Effector memory CD4-positive, alpha-beta T cell (primary cell): ENCODE data around the gene KRTAP19-6.
"Not testable (repeated sequence)": the region's sequence is repeated elsewhere in the genome, so short reads cannot be mapped to it uniquely, and the experiment has no call there.

Experiments
- DNase-seq, 3 donors: peaks; one replicate each; pipeline ENCODE4 v3.0.0-alpha.2; 2020
- H3K27ac ChIP-seq: 2 replicates; pipeline ENCODE4 v1.7.0; 2013; ENCODE audit warnings: mild to moderate bottlenecking, low read length, moderate library complexity; ENCODE audit not compliant: insufficient read depth, poor library complexity, severe bottlenecking
- H3K27me3 ChIP-seq: replicated peaks from 2 replicates; pipeline ENCODE4 v1.7.0; 2013; ENCODE audit warnings: mild to moderate bottlenecking, low read length; ENCODE audit not compliant: insufficient read depth, control insufficient read depth, poor library complexity, severe bottlenecking
- H3K36me3 ChIP-seq: 2 replicates; pipeline ENCODE4 v1.7.0; 2013; ENCODE audit warnings: mild to moderate bottlenecking, low read length, moderate library complexity; ENCODE audit not compliant: control insufficient read depth, insufficient read depth
- H3K4me1 ChIP-seq: 2 replicates; pipeline ENCODE4 v1.7.0; 2013; ENCODE audit warnings: low read length, mild to moderate bottlenecking; ENCODE audit not compliant: control insufficient read depth, insufficient read depth, poor library complexity, severe bottlenecking
- H3K4me3 ChIP-seq: 2 replicates; pipeline ENCODE4 v1.7.0; 2013; ENCODE audit warnings: low read length, low read depth, mild to moderate bottlenecking; ENCODE audit not compliant: insufficient read depth, poor library complexity, severe bottlenecking
- H3K9me3 ChIP-seq: 2 replicates; pipeline ENCODE4 v1.7.0; 2013; ENCODE audit warnings: mild to moderate bottlenecking, low read length, moderate library complexity; ENCODE audit not compliant: control insufficient read depth

Gene KRTAP19-6

DNA sequence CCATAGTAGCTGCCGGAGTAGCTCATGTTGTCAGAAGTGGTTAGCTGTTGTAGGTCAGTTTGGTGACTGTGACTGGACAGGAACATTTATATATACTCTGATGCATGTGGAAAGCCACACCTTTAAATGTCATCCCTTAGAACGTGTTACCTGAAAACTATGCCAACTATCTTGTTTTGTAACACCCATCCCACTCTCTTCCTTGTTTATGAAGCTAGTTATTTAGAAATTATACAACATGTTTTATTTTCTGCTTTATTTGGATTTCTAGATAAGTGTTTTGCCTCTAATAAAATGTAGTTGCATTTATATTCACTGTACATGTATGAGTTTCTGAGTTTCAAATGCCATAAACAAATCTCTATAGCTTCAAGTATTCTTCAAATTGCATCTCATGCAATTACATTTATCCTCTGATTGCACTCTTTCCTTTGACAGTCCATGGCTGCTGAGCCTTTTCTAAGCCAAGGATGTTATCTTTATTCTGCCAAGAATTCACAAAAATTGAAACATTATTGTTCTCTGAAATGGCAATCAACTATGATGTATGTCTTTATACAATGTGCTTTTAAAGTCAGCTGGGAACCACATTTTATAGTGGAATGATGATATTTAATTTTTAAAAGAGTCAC lies 19.7 kb upstream of the KRTAP19-6 start, which contains the start of gene KRTAP19-7:
Gene KRTAP19-7, minus strand, starts transcription at position 51 of the 632 bp plus-strand sequence. Its CDS starts 25 bp downstream, at position 26.
- Histone ChIP-seq H3K36me3 (no peaks in the 10 kb centered on the region), H3K4me1 (no peaks in the 10 kb centered on the region), H3K27me3 (no peaks in the 10 kb centered on the region), H3K9me3 (no peaks in the 10 kb centered on the region), H3K27ac (no peak within 1 kb of the TSS), H3K4me3 (no peak within 1 kb of the TSS)
- DNase-seq = no peak

DNA sequence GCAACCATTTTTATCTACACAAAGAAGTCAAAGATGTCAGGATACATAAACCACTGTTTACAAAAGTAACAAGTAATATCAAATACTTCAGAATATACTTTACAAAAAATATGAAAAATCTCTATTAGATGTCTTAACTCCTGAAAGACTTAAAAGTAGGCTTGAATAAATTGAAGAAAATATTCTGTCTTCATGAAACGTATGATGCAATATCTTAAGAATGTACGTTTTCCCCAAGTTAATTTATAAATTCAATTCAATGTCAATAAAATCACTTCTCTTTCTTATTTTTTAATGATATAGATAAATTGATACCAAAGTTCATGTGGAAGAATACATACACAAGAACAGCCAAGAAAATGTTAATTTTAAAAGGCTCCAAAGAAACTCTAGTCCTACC lies 13.4 kb upstream of the KRTAP19-6 start:
- H3K4me1 ChIP-seq = no peaks in the 10 kb centered on the region
- no peaks in the 10 kb centered on the region for H3K27me3 ChIP-seq
- no peak for DNase-seq
- H3K36me3 ChIP-seq = no peaks in the 10 kb centered on the region
- no peak overlapping the region for H3K27ac ChIP-seq
- H3K4me3 ChIP-seq = no peak overlapping the region
- no peaks in the 10 kb centered on the region for H3K9me3 ChIP-seq

DNA sequence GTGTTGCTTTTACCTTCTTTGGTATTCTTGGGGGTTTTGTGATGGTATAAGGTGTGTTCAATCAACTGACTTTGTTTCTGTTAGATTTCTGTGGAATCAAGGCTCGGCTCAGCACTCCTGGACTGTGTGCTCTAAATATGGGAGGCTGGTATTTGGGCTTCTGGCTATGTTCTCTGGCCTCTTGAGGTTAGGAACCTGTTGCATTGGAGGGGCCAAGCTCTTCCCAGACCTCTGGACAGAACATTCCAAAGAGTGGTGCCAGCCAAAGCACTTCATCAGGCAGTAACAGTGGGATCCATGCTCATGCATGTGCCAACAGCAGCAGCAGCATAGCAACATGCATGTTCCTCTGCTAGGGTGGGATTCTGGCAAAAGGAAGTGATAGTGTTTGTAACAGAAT lies 11.1 kb upstream of the KRTAP19-6 start:
- no peak for DNase-seq
- Histone ChIP-seq H3K27me3 (no peaks in the 10 kb centered on the region), H3K27ac (no peak overlapping the region), H3K9me3 (no peaks in the 10 kb centered on the region), H3K36me3 (no peaks in the 10 kb centered on the region), H3K4me3 (no peak overlapping the region), H3K4me1 (no peaks in the 10 kb centered on the region)

DNA sequence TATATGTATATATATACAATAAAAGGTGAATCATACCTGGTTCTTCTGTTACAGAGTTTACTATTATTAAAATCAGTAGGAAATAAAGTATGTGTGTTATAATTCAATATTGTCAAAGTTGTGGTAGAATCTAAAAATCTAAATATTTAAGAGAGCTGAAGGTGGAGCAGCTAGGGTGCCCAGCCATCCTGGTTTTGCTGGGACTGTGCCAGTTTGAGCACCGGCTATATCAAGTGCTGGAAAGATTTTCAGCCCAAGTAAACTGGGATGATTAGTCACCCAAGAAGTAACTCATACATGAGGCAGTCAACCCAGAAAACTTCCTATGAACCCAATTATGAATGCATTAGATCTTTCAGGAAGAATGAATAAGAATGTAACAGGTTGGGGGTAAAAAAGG lies 22.8 kb downstream of the KRTAP19-6 start:
- Histone ChIP-seq H3K27ac (no peak overlapping the region), H3K27me3 (no peaks in the 10 kb centered on the region), H3K36me3 (no peaks in the 10 kb centered on the region), H3K4me3 (no peak overlapping the region), H3K9me3 (no peaks in the 10 kb centered on the region), H3K4me1 (no peaks in the 10 kb centered on the region)
- DNase-seq = no peak

DNA sequence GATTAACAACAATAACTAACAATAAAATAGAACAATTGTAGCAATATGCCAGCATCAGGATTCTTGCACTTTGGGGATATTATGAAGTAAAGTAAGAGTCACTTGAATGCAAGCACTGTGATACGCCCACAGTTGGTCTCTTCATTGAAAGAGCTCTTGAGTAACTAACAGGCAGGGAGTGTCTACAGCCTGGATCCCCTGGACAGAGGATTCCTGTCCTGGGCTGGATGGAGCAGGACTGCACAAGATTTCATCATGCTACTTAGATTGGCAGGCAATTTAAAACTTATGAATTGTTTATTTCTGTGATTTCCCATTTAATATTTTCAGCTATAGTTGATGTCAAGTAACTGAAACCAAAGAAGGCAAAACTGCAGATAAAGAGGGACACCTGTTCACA lies 26.0 kb downstream of the KRTAP19-6 start:
- DNase-seq = no peak
- H3K4me3 ChIP-seq = no peak overlapping the region
- no peaks in the 10 kb centered on the region for H3K4me1 ChIP-seq
- H3K27ac ChIP-seq = no peak overlapping the region
- H3K9me3 ChIP-seq = no peaks in the 10 kb centered on the region
- no peaks in the 10 kb centered on the region for H3K36me3 ChIP-seq
- H3K27me3 ChIP-seq = no peaks in the 10 kb centered on the region

GRCh38 chr21:30505621-30506205 lies 36.0 kb downstream of the KRTAP19-6 start:
- DNase-seq, H3K4me1 ChIP-seq, H3K4me3 ChIP-seq, H3K27me3 ChIP-seq, H3K36me3 ChIP-seq, H3K9me3 ChIP-seq, H3K27ac ChIP-seq: not testable (repeated sequence)

DNA sequence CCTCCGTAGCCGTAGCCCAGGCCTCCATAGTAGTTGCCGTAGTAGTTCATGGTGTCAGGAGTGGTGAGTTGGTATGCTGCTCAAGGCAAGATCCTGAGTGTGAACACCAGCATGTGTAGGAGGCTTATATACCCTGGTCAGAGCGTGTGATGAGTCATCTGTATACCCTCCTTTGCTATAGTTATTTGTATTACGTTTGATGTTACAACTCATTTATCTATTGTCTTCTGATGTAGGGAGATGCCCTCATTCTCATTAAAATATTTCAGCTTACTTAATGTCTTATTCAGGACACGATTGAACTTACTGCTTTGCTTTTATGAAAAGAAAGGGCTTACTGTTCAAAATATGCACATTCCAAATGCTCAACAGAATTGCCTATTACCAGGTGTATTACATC lies 39.6 kb downstream of the KRTAP19-6 start, which contains the start of gene KRTAP19-5:
Gene KRTAP19-5, minus strand, starts transcription at position 101 of the 400 bp plus-strand sequence. Its CDS starts 51 bp downstream, at position 50.
- Histone ChIP-seq H3K27me3 (no peaks in the 10 kb centered on the region), H3K4me1 (no peaks in the 10 kb centered on the region), H3K9me3 (no peaks in the 10 kb centered on the region), H3K36me3 (no peaks in the 10 kb centered on the region), H3K4me3 (no peak within 1 kb of the TSS), H3K27ac (no peak within 1 kb of the TSS)
- DNase-seq = no peak

- Histone ChIP-seq H3K9me3 (no peaks in the 10 kb centered on the region), H3K36me3 (no peaks in the 10 kb centered on the region), H3K4me3 (no peak within 1 kb of the TSS), H3K4me1 (no peaks in the 10 kb centered on the region), H3K27me3 (no peaks in the 10 kb centered on the region), H3K27ac (no peak within 1 kb of the TSS)
- DNase-seq = no peak
Measured at GRCh38 chr21:30497065-30497464, 44.6 kb downstream of the KRTAP19-6 start, which contains the start of gene KRTAP19-4. TSS of gene KRTAP19-4 (minus strand) at chr21:30497165. CDS start at chr21:30497110, 55 bp downstream.

GRCh38 chr21:30491963-30492428 lies 49.7 kb downstream of the KRTAP19-6 start, which contains the start of gene KRTAP19-3:
TSS of gene KRTAP19-3 (minus strand) at chr21:30492013. CDS start at chr21:30491957, 56 bp downstream.
- Histone ChIP-seq H3K4me1 (no peaks in the 10 kb centered on the region), H3K27ac (no peak within 1 kb of the TSS), H3K36me3 (no peaks in the 10 kb centered on the region), H3K4me3 (no peak within 1 kb of the TSS), H3K27me3 (no peaks in the 10 kb centered on the region), H3K9me3 (no peaks in the 10 kb centered on the region)
- no peak for DNase-seq
